ENCODE results near the gene RASL11B. TPM values are rescaled to one million over a fixed set of nuclear protein-coding genes. Genes with fewer than 3 reads are reported as not detected.
"Not testable (repeated sequence)": the region's sequence is repeated elsewhere in the genome, so short reads cannot be mapped to it uniquely, and the experiment has no call there.

Gene RASL11B
- under 1 TPM; 0.16 to 0.71 (median 0.26) TPM for total RNA-seq

- Mint-ChIP-seq H3K27me3 (ENCODE audit: low read depth) (peaks cover 29% of the 10 kb centered on the region), H3K4me3 (peak within 1 kb of the TSS; percentile 73)
- ATAC-seq, result peak; percentile 98
Measured at GRCh38 chr4:52861879-52862616, at the start of gene RASL11B. RASL11B (plus strand) TSS chr4:52862317; CDS start chr4:52862508, 191 bp downstream.

GRCh38 chr4:52813546-52813945, 48.6 kb upstream of the RASL11B start:
- H3K9me3 Mint-ChIP-seq, result no peaks in the 10 kb centered on the region
- ATAC-seq (no peak), DNase-seq (no peak)

More at GRCh38 chr4:52861879-52862616, at the start of gene RASL11B:
- no peaks in the 10 kb centered on the region for H3K36me3 Mint-ChIP-seq (ENCODE audit: insufficient read depth)
- peaks cover 9% of the 10 kb centered on the region for H3K4me1 Mint-ChIP-seq (ENCODE audit: low read depth)
- DNase-seq, result peak; percentile 75
- peaks cover 4% of the 10 kb centered on the region for H3K9me3 Mint-ChIP-seq

GRCh38 chr4:52822583-52822971, 39.5 kb upstream of the RASL11B start:
- ATAC-seq, result no peak
- DNase-seq, result no peak
- H3K9me3 Mint-ChIP-seq, result no peaks in the 10 kb centered on the region
- no peaks in the 10 kb centered on the region for H3K36me3 Mint-ChIP-seq (ENCODE audit: insufficient read depth)
- H3K4me3 Mint-ChIP-seq, result no peak overlapping the region
- H3K4me1 Mint-ChIP-seq (ENCODE audit: low read depth), result peaks cover 20% of the 10 kb centered on the region
- no peaks in the 10 kb centered on the region for H3K27me3 Mint-ChIP-seq (ENCODE audit: low read depth)

More at GRCh38 chr4:52813546-52813945, 48.6 kb upstream of the RASL11B start:
- no peaks in the 10 kb centered on the region for H3K27me3 Mint-ChIP-seq (ENCODE audit: low read depth)
- no peak overlapping the region for H3K4me3 Mint-ChIP-seq
- no peaks in the 10 kb centered on the region for H3K36me3 Mint-ChIP-seq (ENCODE audit: insufficient read depth)
- H3K4me1 Mint-ChIP-seq (ENCODE audit: low read depth), result no peaks in the 10 kb centered on the region

GRCh38 chr4:52822972-52823701, 39.0 kb upstream of the RASL11B start:
- Mint-ChIP-seq H3K9me3 (no peaks in the 10 kb centered on the region), H3K4me3 (no peak overlapping the region), H3K27me3 (ENCODE audit: low read depth) (no peaks in the 10 kb centered on the region), H3K4me1 (ENCODE audit: low read depth) (peaks cover 20% of the 10 kb centered on the region), H3K36me3 (ENCODE audit: insufficient read depth) (no peaks in the 10 kb centered on the region)
- DNase-seq (no peak), ATAC-seq (peak; percentile 87 to 89)

GRCh38 chr4:52823702-52824092, 38.4 kb upstream of the RASL11B start:
- ATAC-seq (no peak), DNase-seq (no peak)
- no peak overlapping the region for H3K4me3 Mint-ChIP-seq
- no peaks in the 10 kb centered on the region for H3K36me3 Mint-ChIP-seq (ENCODE audit: insufficient read depth)
- H3K4me1 Mint-ChIP-seq (ENCODE audit: low read depth), result peaks cover 20% of the 10 kb centered on the region
- H3K9me3 Mint-ChIP-seq, result no peaks in the 10 kb centered on the region
- H3K27me3 Mint-ChIP-seq (ENCODE audit: low read depth), result no peaks in the 10 kb centered on the region

GRCh38 chr4:52824270-52824602, 37.9 kb upstream of the RASL11B start:
- DNase-seq (no peak), ATAC-seq (no peak)
- no peak overlapping the region for H3K4me3 Mint-ChIP-seq
- no peaks in the 10 kb centered on the region for H3K27me3 Mint-ChIP-seq (ENCODE audit: low read depth)
- no peaks in the 10 kb centered on the region for H3K9me3 Mint-ChIP-seq
- peaks cover 20% of the 10 kb centered on the region for H3K4me1 Mint-ChIP-seq (ENCODE audit: low read depth)
- no peaks in the 10 kb centered on the region for H3K36me3 Mint-ChIP-seq (ENCODE audit: insufficient read depth)

GRCh38 chr4:52824603-52825459, 37.3 kb upstream of the RASL11B start:
- ATAC-seq (no peak), DNase-seq (no peak)
- H3K4me3 Mint-ChIP-seq, result no peak overlapping the region
- no peaks in the 10 kb centered on the region for H3K27me3 Mint-ChIP-seq (ENCODE audit: low read depth)
- peaks cover 20% of the 10 kb centered on the region for H3K4me1 Mint-ChIP-seq (ENCODE audit: low read depth)
- no peaks in the 10 kb centered on the region for H3K9me3 Mint-ChIP-seq
- H3K36me3 Mint-ChIP-seq (ENCODE audit: insufficient read depth), result no peaks in the 10 kb centered on the region

- peaks cover 20% of the 10 kb centered on the region for H3K4me1 Mint-ChIP-seq (ENCODE audit: low read depth)
- DNase-seq (no peak), ATAC-seq (no peak)
- no peak overlapping the region for H3K4me3 Mint-ChIP-seq
- H3K27me3 Mint-ChIP-seq (ENCODE audit: low read depth), result no peaks in the 10 kb centered on the region
- H3K9me3 Mint-ChIP-seq, result no peaks in the 10 kb centered on the region
- H3K36me3 Mint-ChIP-seq (ENCODE audit: insufficient read depth), result no peaks in the 10 kb centered on the region
Measured at GRCh38 chr4:52825460-52826090, 36.5 kb upstream of the RASL11B start.

- ATAC-seq (no peak), DNase-seq (no peak)
- H3K4me1 Mint-ChIP-seq (ENCODE audit: low read depth), result no peaks in the 10 kb centered on the region
- no peaks in the 10 kb centered on the region for H3K9me3 Mint-ChIP-seq
- H3K27me3 Mint-ChIP-seq (ENCODE audit: low read depth), result peaks cover 4% of the 10 kb centered on the region
- H3K36me3 Mint-ChIP-seq (ENCODE audit: insufficient read depth), result no peaks in the 10 kb centered on the region
- H3K4me3 Mint-ChIP-seq, result no peak overlapping the region
Measured at GRCh38 chr4:52833941-52834525, 28.1 kb upstream of the RASL11B start.

GRCh38 chr4:52834641-52835456, 27.3 kb upstream of the RASL11B start:
- not testable (repeated sequence) for H3K36me3 Mint-ChIP-seq (ENCODE audit: insufficient read depth); ATAC-seq; H3K27me3 Mint-ChIP-seq (ENCODE audit: low read depth); H3K9me3 Mint-ChIP-seq; H3K4me1 Mint-ChIP-seq (ENCODE audit: low read depth); H3K4me3 Mint-ChIP-seq; DNase-seq

GRCh38 chr4:52836120-52836519, 26.0 kb upstream of the RASL11B start:
- no peak overlapping the region for H3K4me3 Mint-ChIP-seq
- no peaks in the 10 kb centered on the region for H3K36me3 Mint-ChIP-seq (ENCODE audit: insufficient read depth)
- DNase-seq, result no peak
- no peaks in the 10 kb centered on the region for H3K9me3 Mint-ChIP-seq
- no peak for ATAC-seq
- no peaks in the 10 kb centered on the region for H3K4me1 Mint-ChIP-seq (ENCODE audit: low read depth)
- H3K27me3 Mint-ChIP-seq (ENCODE audit: low read depth), result peaks cover 4% of the 10 kb centered on the region

GRCh38 chr4:52836678-52837077, 25.4 kb upstream of the RASL11B start:
- Mint-ChIP-seq H3K9me3 (no peaks in the 10 kb centered on the region), H3K4me3 (no peak overlapping the region), H3K4me1 (ENCODE audit: low read depth) (no peaks in the 10 kb centered on the region), H3K27me3 (ENCODE audit: low read depth) (peaks cover 4% of the 10 kb centered on the region), H3K36me3 (ENCODE audit: insufficient read depth) (no peaks in the 10 kb centered on the region)
- DNase-seq (no peak), ATAC-seq (no peak)

Measured in activated T-cell treated with anti-CD3 and anti-CD28 coated beads, Interleukin-2, amount 50 U/mL, for 4 hours (primary cell).